Raji (cell line): ENCODE data around the gene HMCN1.

ENCODE experiments used
- POLR2A ChIP-seq: IDR thresholded peaks from 2 replicates; pipeline ENCODE4 v1.6.1; 2011; ENCODE audit warnings: low read depth, low read length, control low read depth; ENCODE audit not compliant: insufficient read depth

The HMCN1 gene

GRCh38 chr1:185733818-185734735, at the start of gene HMCN1:
TSS of gene HMCN1 (plus strand) at chr1:185734391. CDS start at chr1:185734780, 389 bp downstream.
- TF ChIP-seq POLR2A = no peak

GRCh38 chr1:185686821-185687778, 47.1 kb upstream of the HMCN1 start:
- no peak for TF ChIP-seq POLR2A

- TF ChIP-seq POLR2A = no peak
These were observed 43.7 kb upstream of the HMCN1 start for GRCh38 chr1:185690527-185690926.

GRCh38 chr1:185693654-185694053, 40.5 kb upstream of the HMCN1 start:
- no peak for TF ChIP-seq POLR2A

GRCh38 chr1:185694081-185694480, 40.1 kb upstream of the HMCN1 start:
- TF ChIP-seq POLR2A = no peak

- no peak for TF ChIP-seq POLR2A
These were observed 38.9 kb upstream of the HMCN1 start for GRCh38 chr1:185695299-185695698.

GRCh38 chr1:185696422-185697150, 37.6 kb upstream of the HMCN1 start:
- no peak for TF ChIP-seq POLR2A

GRCh38 chr1:185699874-185700273, 34.3 kb upstream of the HMCN1 start:
- TF ChIP-seq POLR2A = no peak

GRCh38 chr1:185701650-185702049, 32.5 kb upstream of the HMCN1 start:
- no peak for TF ChIP-seq POLR2A

- TF ChIP-seq POLR2A = no peak
These were observed 30.0 kb upstream of the HMCN1 start for GRCh38 chr1:185704181-185704580.

GRCh38 chr1:185716095-185716494, 18.1 kb upstream of the HMCN1 start:
- TF ChIP-seq POLR2A = no peak

- TF ChIP-seq POLR2A = no peak
These were observed 15.2 kb upstream of the HMCN1 start for GRCh38 chr1:185719021-185719420.

GRCh38 chr1:185720633-185721272, 13.4 kb upstream of the HMCN1 start:
- no peak for TF ChIP-seq POLR2A

- no peak for TF ChIP-seq POLR2A
These were observed 12.6 kb upstream of the HMCN1 start for GRCh38 chr1:185721553-185721952.
